Endothelial cell of umbilical vein (primary cell): ENCODE data around the gene SYTL3. TPM values are rescaled to one million over a fixed set of nuclear protein-coding genes. Genes with fewer than 3 reads are reported as not detected.

ENCODE experiments used
- BruUV-seq: library from RNA; stranded (reverse); fragments of 400-500 nt; replicated peaks from 2 replicates; lab custom pipeline; 2021; lab: Mats Ljungman, UMichigan
- CTCF ChIA-PET: fragments of 300-600, 350-600 bp; sonication (Branson Sonifier 250); formaldehyde crosslinking; loops from one replicate; lab custom pipeline; 2021; ENCODE audit warnings: antibody characterized with exemption, inconsistent platforms; lab: Charles Lee
- POLR2A ChIA-PET: fragments of 300-600, 350-600 bp; sonication (Branson Sonifier 250); formaldehyde crosslinking; loops from one replicate; lab custom pipeline; 2021; ENCODE audit warnings: antibody characterized with exemption, inconsistent platforms; lab: Charles Lee
- DNase-seq: peaks from one replicate; pipeline ENCODE4 v3.0.0-alpha.2; 2011; ENCODE audit warnings: low read depth, low spot score
- FAIRE-seq: peaks from 2 replicates; lab custom pipeline; 2011; peaks lifted over from hg19 to GRCh38; lab: Jason Lieb, UNC
- H2AFZ ChIP-seq: 2 replicates; pipeline ENCODE4 v1.6.0; 2012; ENCODE audit warnings: low read depth, low read length, control low read depth, inconsistent platforms
- H3K27ac ChIP-seq: 2 replicates; pipeline ENCODE4 v1.5.1; 2011; ENCODE audit warnings: low read depth, mild to moderate bottlenecking, control low read depth, low read length, moderate library complexity; ENCODE audit not compliant: insufficient read depth
- H3K27me3 ChIP-seq, 2 experiments: 2 replicates each; pipeline versions ENCODE4 v1.6.0 to v1.6.1; 2011; ENCODE audit warnings: low read length in 2 of 2, mixed read lengths in 1 of 2; ENCODE audit not compliant: control insufficient read depth in 2 of 2, insufficient read depth in 2 of 2
- H3K36me3 ChIP-seq, 2 experiments: 2 replicates in 1 of 2; 3 replicates in 1 of 2; pipeline ENCODE4 v1.5.1; 2011; ENCODE audit warnings: low read length in 2 of 2, mild to moderate bottlenecking in 1 of 2, moderate library complexity in 1 of 2; ENCODE audit not compliant: control insufficient read depth in 2 of 2, insufficient read depth in 2 of 2; ENCODE audit errors: extremely low read depth in 1 of 2
- H3K4me1 ChIP-seq: 3 replicates; pipeline ENCODE4 v1.5.1; 2011; ENCODE audit warnings: mild to moderate bottlenecking, low read length; ENCODE audit not compliant: control insufficient read depth, insufficient read depth; ENCODE audit errors: extremely low read depth
- H3K4me2 ChIP-seq: 2 replicates; pipeline ENCODE4 v1.6.1; 2011; ENCODE audit warnings: low read length, control low read depth, mixed read lengths; ENCODE audit not compliant: insufficient read depth
- H3K4me3 ChIP-seq, 3 experiments: fragments of 200-600 bp in 1 of 3; sonication (generic), shearing (Covaris generic) in 1 of 3; replicated peaks in 1 of 3; 2 replicates each; pipeline ENCODE4 v1.5.1; 2011 to 2016; ENCODE audit warnings: control low read depth in 3 of 3, low read length in 3 of 3, mild to moderate bottlenecking in 2 of 3, inconsistent platforms in 1 of 3, low read depth in 1 of 3, moderate library complexity in 1 of 3; ENCODE audit not compliant: insufficient read depth in 1 of 3
- H3K79me2 ChIP-seq: 2 replicates; pipeline ENCODE4 v1.6.0; 2012; ENCODE audit warnings: low read length, inconsistent platforms; ENCODE audit not compliant: control insufficient read depth, insufficient read depth
- H3K9ac ChIP-seq: replicated peaks from 2 replicates; pipeline ENCODE3; 2011; ENCODE audit warnings: low read length, control low read depth; ENCODE audit not compliant: insufficient read depth; ENCODE audit errors: extremely low read depth
- H3K9me1 ChIP-seq: replicated peaks from 3 replicates; pipeline ENCODE4 v1.6.0; 2011; ENCODE audit warnings: mild to moderate bottlenecking, low read length; ENCODE audit not compliant: control insufficient read depth, insufficient read depth; ENCODE audit errors: extremely low read depth
- H3K9me3 ChIP-seq: replicated peaks from 2 replicates; pipeline ENCODE4 v1.5.1; 2012; ENCODE audit warnings: low read length, inconsistent platforms; ENCODE audit not compliant: control insufficient read depth, insufficient read depth
- H4K20me1 ChIP-seq: replicated peaks from 2 replicates; pipeline ENCODE3; 2011; ENCODE audit warnings: mild to moderate bottlenecking, low read length; ENCODE audit not compliant: control insufficient read depth, insufficient read depth; ENCODE audit errors: extremely low read depth
- CTCF ChIP-seq, 2 donors: IDR thresholded peaks; 1 replicate in 1 of 2; 2 replicates in 1 of 2; pipeline ENCODE4 v1.5.1; 2011; ENCODE audit warnings: low read length in 2 of 2, mild to moderate bottlenecking in 2 of 2, moderate library complexity in 2 of 2, control low read depth in 1 of 2, inconsistent platforms in 1 of 2, low read depth in 1 of 2; ENCODE audit not compliant: insufficient read depth in 1 of 2; ENCODE audit errors: extremely low read depth in 1 of 2
- EZH2 ChIP-seq: IDR thresholded peaks from 2 replicates; pipeline ENCODE4 v1.6.1; 2012; ENCODE audit warnings: borderline replicate concordance, low read depth, mild to moderate bottlenecking, moderate library complexity, low read length, inconsistent platforms; ENCODE audit not compliant: severe bottlenecking
- FOS ChIP-seq: IDR thresholded peaks from 2 replicates; pipeline ENCODE4 v1.6.1; 2011; ENCODE audit warnings: mild to moderate bottlenecking, low read length, moderate library complexity, borderline replicate concordance; ENCODE audit not compliant: insufficient read depth
- GATA2 ChIP-seq: IDR thresholded peaks from 2 replicates; pipeline ENCODE4 v1.7.0; 2011; ENCODE audit warnings: low read depth, mild to moderate bottlenecking, moderate library complexity, mixed read lengths, low read length; ENCODE audit not compliant: insufficient read length, insufficient read depth
- JUN ChIP-seq: IDR thresholded peaks from 2 replicates; pipeline ENCODE4 v1.6.1; 2011; ENCODE audit warnings: borderline replicate concordance, low read depth; ENCODE audit not compliant: insufficient read length, insufficient read depth
- MAX ChIP-seq: IDR thresholded peaks from 2 replicates; pipeline ENCODE4 v1.6.1; 2011; ENCODE audit not compliant: insufficient read depth, insufficient read length
- MYC ChIP-seq: IDR thresholded peaks from one replicate; pipeline ENCODE4 v1.6.1; 2011; ENCODE audit warnings: mild to moderate bottlenecking, low read depth, low read length
- POLR2A ChIP-seq: IDR thresholded peaks from 2 replicates; pipeline ENCODE4 v1.6.1; 2012; ENCODE audit warnings: low read depth, mild to moderate bottlenecking, control low read depth, low read length
- POLR2AphosphoS5 ChIP-seq: IDR thresholded peaks from 2 replicates; pipeline ENCODE4 v1.6.1; 2012; ENCODE audit warnings: low read depth, mild to moderate bottlenecking, control low read depth, low read length, moderate library complexity; ENCODE audit not compliant: insufficient read depth
- dilution Hi-C: fragments of 300-500 bp; cut with MboI; formaldehyde crosslinking; loops from one replicate; pipeline ENCODE4 v1.15.0; 2019; ENCODE audit warnings: low sequenced_read_pairs; ENCODE audit not compliant: extremely low pct_ligation_motif_present
- intact Hi-C: fragments of 100-400 bp; cut with micrococcal nuclease; formaldehyde crosslinking; loops from one replicate; pipeline ENCODE4 v1.10.0; 2022
- polyA plus RNA-seq, 4 experiments: library from polyadenylated mRNA; depleted of rRNA in 3 of 4; stranded (reverse) in 3 of 4; unstranded in 1 of 4; fragments of >200 nt; gene quantifications; 2 replicates each; pipeline versions ENCODE4 v1.2.1 to v1.2.3, GENCODE V29; 2011 to 2012; ENCODE audit warnings: missing spikeins in 1 of 4
- total RNA-seq: library from RNA; stranded (reverse); gene quantifications from 2 replicates; pipeline ENCODE4 v1.2.3, GENCODE V29; 2021

SYTL3 gene
- total and polyA plus RNA-seq, 2 donors (not counting 3 experiments of a cell fraction or from before 2014, with no cell fraction given): 0.59 to 0.77 TPM

GRCh38 chr6:158768436-158768835, 118.6 kb downstream of the SYTL3 start:
- Histone ChIP-seq H3K36me3 (peaks cover 17 to 57% of the 10 kb centered on the region in 2 experiments), H3K27me3 (no peaks in the 10 kb centered on the region), H4K20me1 (no peaks in the 10 kb centered on the region), H3K4me1 (no peaks in the 10 kb centered on the region), H3K4me3 (no peak overlapping the region), H3K9me1 (no peaks in the 10 kb centered on the region), H3K27ac (no peak overlapping the region), H3K79me2 (no peaks in the 10 kb centered on the region), H3K4me2 (no peak overlapping the region), H3K9ac (no peak overlapping the region), H3K9me3 (no peaks in the 10 kb centered on the region), H2AFZ (no peak overlapping the region)
- TF ChIP-seq POLR2A (no peak), GATA2 (no peak), MYC (no peak), JUN (no peak), MAX (no peak), EZH2 (no peak), POLR2AphosphoS5 (no peak), FOS (no peak), CTCF (IDR thresholded peaks at IDR 0.05; ENCODE audit: extremely low read depth in 1 of 2, insufficient read depth in 1 of 2, low read depth in 1 of 2, low read length in 2 of 2) (no peak)
- dilution Hi-C loops: no loop called here
- CTCF ChIA-PET: interaction anchor here (0.8 to 2.0 kb wide), 2 partner anchors 25 to 35 kb away, joined by 4 read pairs; no protein-coding TSS in a partner anchor
- intact Hi-C loops: no loop called here
- FAIRE-seq (no peak), DNase-seq (no peak)
- BruUV-seq: no TSS peak
- POLR2A ChIA-PET: no interaction called here
